DND-41 (cell line): ENCODE results near the gene POU4F3.
A peak's percentile ranks its signal among the peaks of the same experiment; 100 is the strongest.

Source experiments
- EZH2 ChIP-seq: IDR thresholded peaks from 3 replicates; pipeline ENCODE4 v1.6.1; 2012; ENCODE audit warnings: borderline replicate concordance, low read depth, mild to moderate bottlenecking, moderate library complexity, low read length, inconsistent platforms; ENCODE audit not compliant: severe bottlenecking
- TF ChIP-seq, protein P1 (sequence below): IDR thresholded peaks from 2 replicates; pipeline ENCODE4 v1.5.1; 2012; ENCODE audit warnings: borderline replicate concordance, low read length, moderate library complexity, mild to moderate bottlenecking; ENCODE audit not compliant: poor library complexity, severe bottlenecking; ENCODE audit errors: extremely low read depth

DNA sequence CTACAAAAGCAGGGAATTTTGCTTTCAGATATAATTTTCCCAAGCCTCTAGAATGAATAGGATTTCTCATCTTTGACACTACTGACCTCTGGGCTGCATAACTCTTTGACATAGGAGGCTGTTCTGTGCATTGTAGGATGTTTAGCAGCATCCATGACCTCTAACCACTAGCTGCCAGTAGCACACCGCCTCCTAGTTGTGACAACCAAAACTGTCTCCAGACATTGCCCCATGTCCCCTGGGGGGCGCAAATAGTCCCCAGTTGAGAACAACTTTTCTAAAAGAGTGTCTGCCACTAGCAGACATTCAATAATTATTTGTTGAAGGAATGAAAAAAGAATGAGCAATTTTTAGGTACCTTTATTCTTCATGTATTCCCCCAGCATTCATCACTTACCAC is 51.8 kb downstream of the POU4F3 start:
- TF ChIP-seq EZH2: no peak
- TF ChIP-seq, protein P1, sequence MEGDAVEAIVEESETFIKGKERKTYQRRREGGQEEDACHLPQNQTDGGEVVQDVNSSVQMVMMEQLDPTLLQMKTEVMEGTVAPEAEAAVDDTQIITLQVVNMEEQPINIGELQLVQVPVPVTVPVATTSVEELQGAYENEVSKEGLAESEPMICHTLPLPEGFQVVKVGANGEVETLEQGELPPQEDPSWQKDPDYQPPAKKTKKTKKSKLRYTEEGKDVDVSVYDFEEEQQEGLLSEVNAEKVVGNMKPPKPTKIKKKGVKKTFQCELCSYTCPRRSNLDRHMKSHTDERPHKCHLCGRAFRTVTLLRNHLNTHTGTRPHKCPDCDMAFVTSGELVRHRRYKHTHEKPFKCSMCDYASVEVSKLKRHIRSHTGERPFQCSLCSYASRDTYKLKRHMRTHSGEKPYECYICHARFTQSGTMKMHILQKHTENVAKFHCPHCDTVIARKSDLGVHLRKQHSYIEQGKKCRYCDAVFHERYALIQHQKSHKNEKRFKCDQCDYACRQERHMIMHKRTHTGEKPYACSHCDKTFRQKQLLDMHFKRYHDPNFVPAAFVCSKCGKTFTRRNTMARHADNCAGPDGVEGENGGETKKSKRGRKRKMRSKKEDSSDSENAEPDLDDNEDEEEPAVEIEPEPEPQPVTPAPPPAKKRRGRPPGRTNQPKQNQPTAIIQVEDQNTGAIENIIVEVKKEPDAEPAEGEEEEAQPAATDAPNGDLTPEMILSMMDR: peak; percentile 25
